ENCODE measurements around the gene PPP4R4.
A peak's percentile ranks its signal among the peaks of the same experiment; 100 is the strongest.
"Not testable (repeated sequence)": the region's sequence is repeated elsewhere in the genome, so short reads cannot be mapped to it uniquely, and the experiment has no call there.

The PPP4R4 gene

GRCh38 chr14:94180655-94181271 lies 6.6 kb downstream of the PPP4R4 start:
- DNase-seq, result peak in 1 of 2 donors; percentile 80

GRCh38 chr14:94181835-94182234 lies 7.7 kb downstream of the PPP4R4 start:
- DNase-seq, result no peak

- DNase-seq, result no peak
Measured at GRCh38 chr14:94192536-94192935, 18.4 kb downstream of the PPP4R4 start.

- DNase-seq, result no peak
Measured at GRCh38 chr14:94193776-94194175, 19.7 kb downstream of the PPP4R4 start.

- no peak for DNase-seq
Measured at GRCh38 chr14:94196057-94196456, 21.9 kb downstream of the PPP4R4 start.

GRCh38 chr14:94203473-94204210 lies 29.5 kb downstream of the PPP4R4 start:
- no peak for DNase-seq

GRCh38 chr14:94213021-94213420 lies 38.9 kb downstream of the PPP4R4 start:
- DNase-seq, result no peak

- no peak for DNase-seq
Measured at GRCh38 chr14:94213741-94214140, 39.6 kb downstream of the PPP4R4 start.

GRCh38 chr14:94217116-94217515 lies 43.0 kb downstream of the PPP4R4 start:
- no peak for DNase-seq

- not testable (repeated sequence) for DNase-seq
Measured at GRCh38 chr14:94218198-94218886, 44.2 kb downstream of the PPP4R4 start.

- DNase-seq, result no peak
Measured at GRCh38 chr14:94224040-94224439, 49.9 kb downstream of the PPP4R4 start.

- DNase-seq, result no peak
Measured at GRCh38 chr14:94225460-94226378, 51.6 kb downstream of the PPP4R4 start.

- no peak for DNase-seq
Measured at GRCh38 chr14:94227029-94227428, 52.9 kb downstream of the PPP4R4 start.

GRCh38 chr14:94237046-94237445 lies 62.9 kb downstream of the PPP4R4 start:
- DNase-seq, result no peak

GRCh38 chr14:94237983-94238382 lies 63.9 kb downstream of the PPP4R4 start:
- no peak for DNase-seq

GRCh38 chr14:94239406-94239805 lies 65.3 kb downstream of the PPP4R4 start:
- no peak for DNase-seq

GRCh38 chr14:94244182-94244581 lies 70.1 kb downstream of the PPP4R4 start:
- no peak for DNase-seq

- not testable (repeated sequence) for DNase-seq
Measured at GRCh38 chr14:94264195-94264594, 90.1 kb downstream of the PPP4R4 start.

- no peak for DNase-seq
Measured at GRCh38 chr14:94267352-94267751, 93.2 kb downstream of the PPP4R4 start.

GRCh38 chr14:94268582-94268981 lies 94.5 kb downstream of the PPP4R4 start:
- DNase-seq, result not testable (repeated sequence)

GRCh38 chr14:94269156-94269555 lies 95.0 kb downstream of the PPP4R4 start:
- DNase-seq, result no peak

GRCh38 chr14:94276898-94277561 lies 102.9 kb downstream of the PPP4R4 start:
- DNase-seq, result not testable (repeated sequence)
